Gastroesophageal sphincter (tissue), 4 donors: Measurements from ENCODE around the gene LRRC3. TPM values are rescaled to one million over a fixed set of nuclear protein-coding genes. Genes with fewer than 3 reads are reported as not detected.

Experiments used
- ATAC-seq: fragments of 150-250 bp; one replicate; pipeline ENCODE4 v1.9.1; 2016; ENCODE audit warnings: mild to moderate bottlenecking, moderate library complexity
- H3K27ac ChIP-seq, 4 donors: fragments of 200-600 bp; sonication (generic) in 3 of 4; 1 replicate in 3 of 4; 2 replicates in 1 of 4; pipeline ENCODE4 v1.5.1; 2016 to 2019
- H3K27me3 ChIP-seq: fragments of 200-600 bp; sonication (generic); one replicate; pipeline ENCODE4 v1.5.1; 2019
- H3K36me3 ChIP-seq, 2 donors: fragments of 200-600 bp; sonication (generic); one replicate each; pipeline ENCODE4 v1.5.1; 2019; ENCODE audit warnings: control low read depth in 1 of 2
- H3K4me1 ChIP-seq, 3 donors: fragments of 200-600 bp; sonication (generic); 1 replicate in 2 of 3; 2 replicates in 1 of 3; pipeline ENCODE4 v1.5.1; 2016 to 2019; ENCODE audit warnings: control low read depth in 2 of 3
- H3K4me3 ChIP-seq, 2 donors: fragments of 200-600 bp; sonication (generic); one replicate each; pipeline ENCODE4 v1.5.1; 2019; ENCODE audit warnings: mild to moderate bottlenecking in 1 of 2, moderate library complexity in 1 of 2
- H3K9me3 ChIP-seq, 3 donors: fragments of 200-600 bp; sonication (generic); one replicate each; pipeline ENCODE4 v1.5.1; 2017 to 2019; ENCODE audit warnings: control low read depth in 2 of 3
- EP300 ChIP-seq: sonication (generic); formaldehyde crosslinking; IDR thresholded peaks from one replicate; pipeline ENCODE4 v1.6.1; 2017; ENCODE audit warnings: antibody characterized with exemption, mild to moderate bottlenecking
- POLR2A ChIP-seq, 2 donors: fragments of 450-650 bp; IDR thresholded peaks; one replicate each; pipeline ENCODE4 v1.6.1; 2017; ENCODE audit warnings: antibody characterized with exemption in 2 of 2, mild to moderate bottlenecking in 2 of 2, moderate library complexity in 1 of 2
- POLR2AphosphoS5 ChIP-seq: sonication (generic); formaldehyde crosslinking; IDR thresholded peaks from one replicate; pipeline ENCODE4 v1.6.1; 2017; ENCODE audit warnings: antibody characterized with exemption
- WGBS, 2 donors: methylation state at CpG; one replicate each; pipeline ENCODE4 v1.1.5; 2018; ENCODE audit warnings: low coverage in 1 of 2; 5-methylcytosine and 5-hydroxymethylcytosine counted together
- total RNA-seq, 4 donors: library from RNA; depleted of rRNA; stranded (reverse); fragments of >200 nt; gene quantifications; one replicate each; pipeline ENCODE4 v1.1.0, GENCODE V29; 2016
- TF ChIP-seq, protein P1 (sequence below), 4 experiments: fragments of 200-600 bp in 2 of 4; fragments of 450-650 bp in 2 of 4; sonication (generic) in 1 of 4; IDR thresholded peaks; one replicate each; pipeline ENCODE4 v1.5.1; 2017 to 2019; ENCODE audit warnings: antibody characterized with exemption in 4 of 4, mild to moderate bottlenecking in 2 of 4, moderate library complexity in 2 of 4

LRRC3 gene
- total RNA-seq, 4 donors from 2014 or later, result 2.7 to 8.3 (median 6.7) TPM

DNA sequence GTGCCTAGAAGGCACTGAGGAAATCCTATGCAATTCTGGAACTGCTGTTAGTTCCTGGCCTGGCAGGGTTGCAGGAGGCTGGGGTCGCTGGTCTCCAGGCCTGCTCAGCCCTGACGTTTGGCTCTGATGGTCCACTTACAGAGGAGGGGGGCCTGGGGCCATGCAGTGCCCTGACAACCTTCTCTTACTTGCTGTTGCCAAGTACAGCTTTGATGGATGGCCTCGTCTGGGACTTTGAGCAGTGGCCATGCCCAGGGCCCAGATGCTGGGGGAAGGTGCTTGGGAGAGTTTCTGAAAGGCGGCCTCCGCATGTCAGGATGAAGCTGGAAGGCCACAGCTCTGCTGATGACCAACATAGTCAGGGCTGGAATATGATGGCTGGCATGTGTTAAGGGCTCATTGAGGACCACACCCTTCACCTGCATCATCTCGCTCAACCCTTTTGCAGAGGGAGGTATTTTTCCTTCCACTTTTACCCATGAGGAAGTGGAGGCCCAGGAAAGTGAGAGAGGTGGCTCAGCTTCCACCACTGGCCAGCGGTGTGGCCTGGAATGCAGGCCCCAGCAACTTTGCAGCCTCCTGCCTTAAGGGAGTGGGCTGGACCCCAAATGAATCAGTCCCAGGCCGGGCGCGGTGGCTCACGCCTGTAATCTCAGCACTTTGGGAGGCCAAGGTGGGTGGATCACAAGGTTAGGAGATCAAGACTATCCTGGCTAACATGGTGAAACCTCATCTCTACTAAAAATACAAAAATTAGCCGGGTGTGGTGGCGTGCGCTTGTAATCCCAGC, 34.7 kb upstream of the LRRC3 start:
- no peak for ATAC-seq
- Histone ChIP-seq H3K4me3 (no peak overlapping the region), H3K27me3 (peaks cover 50% of the 10 kb centered on the region), H3K36me3 (no peaks in the 10 kb centered on the region), H3K9me3 (no peaks in the 10 kb centered on the region), H3K4me1 (no peaks in the 10 kb centered on the region), H3K27ac (no peak overlapping the region)
- WGBS, 2 donors, result 93% methylated on average over 5 of the region's 14 CpGs; no CpG with 5 or more reads in 1 of the 2 donors
- TF ChIP-seq POLR2AphosphoS5, result no peak
- TF ChIP-seq, protein P1, sequence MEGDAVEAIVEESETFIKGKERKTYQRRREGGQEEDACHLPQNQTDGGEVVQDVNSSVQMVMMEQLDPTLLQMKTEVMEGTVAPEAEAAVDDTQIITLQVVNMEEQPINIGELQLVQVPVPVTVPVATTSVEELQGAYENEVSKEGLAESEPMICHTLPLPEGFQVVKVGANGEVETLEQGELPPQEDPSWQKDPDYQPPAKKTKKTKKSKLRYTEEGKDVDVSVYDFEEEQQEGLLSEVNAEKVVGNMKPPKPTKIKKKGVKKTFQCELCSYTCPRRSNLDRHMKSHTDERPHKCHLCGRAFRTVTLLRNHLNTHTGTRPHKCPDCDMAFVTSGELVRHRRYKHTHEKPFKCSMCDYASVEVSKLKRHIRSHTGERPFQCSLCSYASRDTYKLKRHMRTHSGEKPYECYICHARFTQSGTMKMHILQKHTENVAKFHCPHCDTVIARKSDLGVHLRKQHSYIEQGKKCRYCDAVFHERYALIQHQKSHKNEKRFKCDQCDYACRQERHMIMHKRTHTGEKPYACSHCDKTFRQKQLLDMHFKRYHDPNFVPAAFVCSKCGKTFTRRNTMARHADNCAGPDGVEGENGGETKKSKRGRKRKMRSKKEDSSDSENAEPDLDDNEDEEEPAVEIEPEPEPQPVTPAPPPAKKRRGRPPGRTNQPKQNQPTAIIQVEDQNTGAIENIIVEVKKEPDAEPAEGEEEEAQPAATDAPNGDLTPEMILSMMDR (IDR thresholded peaks at IDR 0.05), result no peak
- TF ChIP-seq POLR2A (IDR thresholded peaks at IDR 0.05), result no peak
- TF ChIP-seq EP300, result no peak

DNA sequence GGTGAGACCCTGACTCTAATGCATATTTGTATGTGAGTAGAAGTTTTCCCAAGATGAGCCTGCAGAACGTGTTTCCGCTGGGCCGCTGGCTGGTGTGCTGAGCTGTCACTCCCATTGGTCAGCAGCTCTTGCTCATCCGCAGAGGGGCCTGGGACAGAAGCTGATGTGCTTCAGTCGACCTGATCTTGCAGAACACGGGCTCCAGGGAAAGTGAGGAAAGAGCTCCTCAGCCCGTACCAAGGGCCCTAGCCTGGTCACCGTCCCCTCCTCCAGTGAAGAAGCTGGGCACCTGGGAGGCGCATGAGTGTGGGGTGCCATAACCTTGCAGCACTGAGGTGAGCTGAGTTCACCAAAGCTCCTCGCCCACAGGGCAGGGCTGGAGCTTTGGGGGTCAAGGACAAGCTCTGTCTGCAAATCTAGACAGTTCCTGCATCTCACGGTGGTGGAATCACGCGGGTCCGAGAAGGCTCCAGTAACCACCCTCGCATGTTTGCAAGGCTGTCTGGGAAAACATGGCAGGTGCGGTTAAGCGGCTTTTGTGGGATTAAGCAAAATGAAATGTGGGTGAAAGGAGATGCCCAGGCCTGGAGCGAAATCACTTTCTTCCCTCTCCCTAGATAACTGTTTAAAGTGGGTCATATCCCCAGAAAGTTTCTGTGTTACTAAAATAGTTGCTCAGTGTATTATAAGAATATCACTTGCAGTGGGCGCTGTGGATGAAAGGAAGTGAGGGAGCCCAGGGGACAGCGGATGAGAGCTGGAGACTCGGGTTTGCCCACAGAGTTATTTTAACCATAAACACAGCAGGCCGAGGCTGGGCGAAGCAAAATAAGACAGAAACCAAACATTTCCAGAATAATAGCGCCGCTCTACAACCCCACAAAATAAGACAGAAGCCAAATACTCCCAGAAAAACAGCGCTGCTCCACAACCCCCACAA, 33.1 kb upstream of the LRRC3 start:
- ATAC-seq, result no peak
- 53 to 69% methylated on average over 3 to 16 of the region's 26 CpGs for WGBS, 2 donors

DNA sequence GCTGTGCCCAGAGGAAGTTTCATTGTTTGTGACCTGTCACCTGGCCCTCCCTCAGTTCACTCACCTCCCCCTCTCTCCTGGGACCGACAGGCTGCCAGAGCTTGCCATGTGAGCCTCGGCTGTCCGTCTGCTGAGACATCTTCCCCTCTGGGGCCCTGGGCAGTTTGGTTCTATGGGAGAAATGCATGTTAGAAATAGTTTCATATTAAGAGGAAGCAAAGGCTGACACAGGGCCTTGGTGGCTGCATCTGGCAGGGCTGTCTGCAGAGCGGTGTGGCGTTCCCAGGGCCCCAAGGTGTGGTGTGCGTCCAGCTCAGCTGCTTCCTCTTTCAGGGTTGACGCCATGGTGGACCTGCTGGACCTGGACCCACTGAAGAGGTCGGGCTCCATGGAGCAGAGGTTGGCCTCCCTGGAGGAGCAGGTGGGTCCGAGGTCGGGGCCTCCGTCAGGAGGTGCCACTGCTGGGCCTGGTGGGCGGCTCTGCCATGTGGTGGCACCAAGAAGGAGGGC, 31.9 kb upstream of the LRRC3 start:
- no peak for TF ChIP-seq EP300
- no peak for TF ChIP-seq POLR2A (IDR thresholded peaks at IDR 0.05)
- TF ChIP-seq, protein P1 (IDR thresholded peaks at IDR 0.05), result no peak
- no peak for TF ChIP-seq POLR2AphosphoS5
- H3K4me1 ChIP-seq, result no peaks in the 10 kb centered on the region
- H3K36me3 ChIP-seq, result no peaks in the 10 kb centered on the region
- H3K9me3 ChIP-seq, result no peaks in the 10 kb centered on the region
- H3K27ac ChIP-seq, result no peak overlapping the region
- 60% methylated on average over 3 of the region's 12 CpGs; no CpG with 5 or more reads in 1 of the 2 donors for WGBS, 2 donors
- H3K27me3 ChIP-seq, result peaks cover 50% of the 10 kb centered on the region
- no peak for ATAC-seq
- H3K4me3 ChIP-seq, result no peak overlapping the region

More for the DNA sequence above, 33.1 kb upstream of the LRRC3 start:
- Histone ChIP-seq H3K36me3 (no peaks in the 10 kb centered on the region), H3K9me3 (no peaks in the 10 kb centered on the region), H3K27ac (no peak overlapping the region), H3K27me3 (peaks cover 54% of the 10 kb centered on the region), H3K4me1 (no peaks in the 10 kb centered on the region), H3K4me3 (no peak overlapping the region)
- TF ChIP-seq POLR2A (IDR thresholded peaks at IDR 0.05) (no peak), POLR2AphosphoS5 (no peak), EP300 (no peak)
- TF ChIP-seq, protein P1 (IDR thresholded peaks at IDR 0.05), result no peak

DNA sequence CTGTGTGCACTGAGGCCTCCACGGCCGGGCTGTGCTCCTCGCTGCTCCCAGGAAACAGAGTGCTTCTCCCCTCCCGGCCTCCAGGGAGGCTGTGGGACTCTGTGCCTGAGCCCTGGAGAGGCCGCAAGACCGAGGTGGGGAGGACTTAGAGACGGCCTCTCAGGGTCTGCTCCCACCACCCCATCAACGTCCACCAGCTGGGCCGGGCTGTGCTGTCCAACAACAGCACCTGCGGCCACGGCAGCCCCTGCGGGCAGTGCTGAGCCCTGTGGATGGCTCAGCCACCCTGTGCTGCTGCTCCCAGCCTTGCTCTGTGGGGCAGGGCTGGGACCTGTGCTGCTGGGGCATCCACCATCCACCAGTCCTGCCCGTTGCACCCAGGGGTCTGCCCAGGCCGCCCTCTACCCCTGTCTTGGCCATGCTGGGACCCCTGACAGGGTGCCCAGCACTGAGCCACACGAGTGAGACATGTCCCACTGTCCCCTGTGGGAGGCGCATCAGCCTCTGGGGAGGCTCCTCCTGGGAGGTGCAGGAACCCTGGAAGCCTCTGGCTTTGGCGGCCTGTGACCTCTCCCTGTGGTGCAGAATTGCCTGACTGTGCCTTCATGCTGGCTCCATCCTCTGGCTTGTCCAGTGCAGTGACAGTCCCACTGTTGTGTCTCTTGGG, 31.2 kb upstream of the LRRC3 start:
- TF ChIP-seq EP300, result no peak
- TF ChIP-seq, protein P1 (IDR thresholded peaks at IDR 0.05), result no peak
- no peak for TF ChIP-seq POLR2A (IDR thresholded peaks at IDR 0.05)
- no peak for TF ChIP-seq POLR2AphosphoS5
- H3K9me3 ChIP-seq, result no peaks in the 10 kb centered on the region
- H3K4me1 ChIP-seq, result no peaks in the 10 kb centered on the region
- no peak overlapping the region for H3K27ac ChIP-seq
- H3K36me3 ChIP-seq, result no peaks in the 10 kb centered on the region
- no CpG with 5 or more reads among the region's 17 CpGs for WGBS, 2 donors
- ATAC-seq, result no peak
- H3K4me3 ChIP-seq, result no peak overlapping the region
- peaks cover 43% of the 10 kb centered on the region for H3K27me3 ChIP-seq
